IgD-negative memory B cell (primary cell): ENCODE data around the gene ANKRD28. TPM values are rescaled to one million over a fixed set of nuclear protein-coding genes. Genes with fewer than 3 reads are reported as not detected.
"Not testable (repeated sequence)": the region's sequence is repeated elsewhere in the genome, so short reads cannot be mapped to it uniquely, and the experiment has no call there.

Experiments used
- H3K27ac Mint-ChIP-seq, 3 donors: one replicate each; pipeline ENCODE4 v1.8.0; 2020 to 2022; ENCODE audit warnings: mild to moderate bottlenecking in 3 of 3, mixed read lengths in 3 of 3, moderate library complexity in 1 of 3
- H3K27me3 Mint-ChIP-seq: one replicate; pipeline ENCODE4 v1.8.0; 2021; ENCODE audit warnings: mixed read lengths
- H3K36me3 Mint-ChIP-seq: one replicate; pipeline ENCODE4 v1.8.0; 2020; ENCODE audit warnings: mild to moderate bottlenecking, mixed read lengths
- H3K4me1 Mint-ChIP-seq, 3 donors: one replicate each; pipeline ENCODE4 v1.8.0; 2020 to 2022; ENCODE audit warnings: mixed read lengths in 3 of 3, mild to moderate bottlenecking in 1 of 3
- H3K4me3 Mint-ChIP-seq, 4 donors: one replicate each; pipeline ENCODE4 v1.8.0; 2020 to 2022; ENCODE audit warnings: mild to moderate bottlenecking in 4 of 4, mixed read lengths in 4 of 4, moderate library complexity in 3 of 4
- H3K9me3 Mint-ChIP-seq, 3 donors: one replicate each; pipeline ENCODE4 v1.8.0; 2020 to 2021; ENCODE audit warnings: mixed read lengths in 3 of 3, mild to moderate bottlenecking in 1 of 3
- polyA plus RNA-seq: library from polyadenylated mRNA; unstranded; fragments of 300-500 nt; fragmentation: Illumina TruSeq; gene quantifications from one replicate; pipeline ENCODE4 v1.2.3, GENCODE V29; 2021

The ANKRD28 gene
- polyA plus RNA-seq, result 8.8 TPM

DNA sequence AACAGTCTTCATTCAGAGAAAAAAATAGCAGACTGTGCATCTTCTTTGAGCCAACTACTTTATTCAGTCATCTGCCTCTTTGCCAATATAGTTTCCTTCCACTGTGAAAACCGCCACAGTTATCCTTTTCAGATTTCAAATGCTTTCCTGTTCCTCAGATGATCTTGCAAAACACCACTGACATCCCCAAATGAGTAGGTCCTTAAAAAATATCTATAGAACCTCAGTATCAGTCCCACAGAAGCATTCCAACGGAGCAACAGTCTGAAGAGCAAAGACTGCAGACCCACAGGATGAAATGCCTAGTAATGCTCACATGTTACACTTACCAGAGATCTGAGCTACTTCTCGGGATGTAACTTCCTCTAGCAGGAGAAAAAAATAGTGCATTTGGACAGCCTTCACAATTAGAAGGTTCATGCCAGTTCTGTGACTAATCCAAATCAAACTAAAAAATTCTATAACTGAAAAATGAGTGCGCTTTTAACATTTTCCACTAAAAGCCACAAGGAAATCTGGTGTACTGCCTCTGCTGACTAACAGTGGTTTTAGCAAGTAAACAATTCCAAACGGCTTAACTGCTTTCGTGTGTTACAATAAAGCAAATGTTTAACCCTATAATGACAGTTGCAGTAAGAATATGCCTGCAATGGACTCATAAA lies at the start of gene ANKRD28:
Gene ANKRD28, minus strand, starts transcription at position 338 of the 662 bp plus-strand sequence. CDS start 1,458 bp downstream, outside the sequence.
- H3K27ac Mint-ChIP-seq, result peak within 1 kb of the TSS; percentile 51 to 93 (median 72)

DNA sequence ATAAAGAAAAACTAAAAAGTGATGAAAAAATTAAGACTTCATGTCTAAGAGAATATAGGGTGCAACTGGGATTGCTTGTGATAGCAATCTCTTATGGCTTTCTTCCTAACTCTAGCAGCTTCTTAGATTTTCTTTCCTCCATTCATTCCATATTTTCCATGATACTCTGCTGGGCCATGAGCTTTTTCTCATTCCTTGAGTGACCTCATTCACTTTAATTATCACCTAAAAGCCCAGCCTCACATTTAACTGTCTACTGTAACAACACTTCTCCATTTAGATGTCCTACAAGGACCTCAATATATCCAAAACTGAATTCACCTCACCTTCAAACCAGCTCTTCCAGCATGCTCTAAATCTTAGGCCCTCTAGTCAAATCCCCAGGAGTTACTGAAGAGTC lies 49.5 kb upstream of the ANKRD28 start:
- Mint-ChIP-seq H3K27ac (no peak overlapping the region), H3K36me3 (peaks cover 14% of the 10 kb centered on the region), H3K9me3 (no peaks in the 10 kb centered on the region), H3K27me3 (no peaks in the 10 kb centered on the region), H3K4me3 (no peak overlapping the region), H3K4me1 (peaks cover 22 to 39% (median 34%) of the 10 kb centered on the region in 3 donors)

More for the DNA sequence above, at the start of gene ANKRD28:
- no peaks in the 10 kb centered on the region for H3K9me3 Mint-ChIP-seq
- H3K4me1 Mint-ChIP-seq, result peaks cover 47 to 72% (median 56%) of the 10 kb centered on the region in 3 donors
- H3K36me3 Mint-ChIP-seq, result peaks cover 13% of the 10 kb centered on the region
- no peaks in the 10 kb centered on the region for H3K27me3 Mint-ChIP-seq
- H3K4me3 Mint-ChIP-seq, result peak within 1 kb of the TSS; percentile 18 to 86 (median 72)

DNA sequence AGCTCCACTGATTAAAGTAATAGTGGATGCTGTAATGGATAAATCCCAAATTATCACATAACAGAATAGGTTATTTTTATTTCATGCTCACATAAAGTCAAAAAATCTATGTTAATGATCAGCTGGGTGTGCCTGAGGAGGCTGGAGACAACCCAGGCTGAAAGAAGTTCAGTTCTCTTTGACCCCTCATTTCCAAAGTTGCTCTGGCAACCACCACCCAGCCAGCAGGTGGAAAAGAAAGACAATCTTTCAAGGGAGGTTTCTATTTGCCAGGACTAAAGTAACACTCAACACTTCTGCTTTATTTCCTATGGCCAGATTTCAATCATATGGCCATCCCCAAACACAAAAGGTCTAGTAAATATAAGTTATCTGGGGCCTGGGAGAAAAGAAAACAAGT lies 48.8 kb upstream of the ANKRD28 start:
- H3K36me3 Mint-ChIP-seq, result peaks cover 12% of the 10 kb centered on the region

DNA sequence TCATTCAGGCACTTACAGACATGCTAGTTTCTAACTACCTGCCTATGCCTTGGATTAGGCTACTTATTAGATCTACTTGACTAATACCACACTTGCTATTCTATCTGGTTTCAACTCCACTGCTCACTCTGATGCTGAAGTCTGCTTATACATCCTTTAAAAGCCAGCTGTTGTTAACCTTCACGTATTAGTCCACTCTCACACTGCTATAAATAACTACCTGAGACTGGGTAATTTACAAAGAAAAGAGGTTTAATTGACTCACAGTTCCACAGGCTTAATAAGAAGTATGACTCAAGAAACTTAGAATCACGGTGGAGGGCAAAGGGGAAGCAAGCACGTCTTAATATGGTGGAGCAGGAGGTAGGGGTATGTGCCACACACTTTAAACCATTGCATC lies 47.7 kb upstream of the ANKRD28 start:
- H3K36me3 Mint-ChIP-seq, result peaks cover 12% of the 10 kb centered on the region
- H3K27me3 Mint-ChIP-seq, result no peaks in the 10 kb centered on the region
- peaks cover 26 to 43% (median 32%) of the 10 kb centered on the region in 3 donors for H3K4me1 Mint-ChIP-seq
- peaks cover 4 to 6% (median 5%) of the 10 kb centered on the region in 3 donors for H3K9me3 Mint-ChIP-seq
- H3K27ac Mint-ChIP-seq, result no peak overlapping the region
- H3K4me3 Mint-ChIP-seq, result no peak overlapping the region

More for the DNA sequence above, 48.8 kb upstream of the ANKRD28 start:
- peaks cover 0 to under 1% (median 0%) of the 10 kb centered on the region in 3 donors for H3K9me3 Mint-ChIP-seq
- peaks cover 22 to 39% (median 34%) of the 10 kb centered on the region in 3 donors for H3K4me1 Mint-ChIP-seq
- H3K27ac Mint-ChIP-seq, result no peak overlapping the region
- no peak overlapping the region for H3K4me3 Mint-ChIP-seq
- no peaks in the 10 kb centered on the region for H3K27me3 Mint-ChIP-seq

DNA sequence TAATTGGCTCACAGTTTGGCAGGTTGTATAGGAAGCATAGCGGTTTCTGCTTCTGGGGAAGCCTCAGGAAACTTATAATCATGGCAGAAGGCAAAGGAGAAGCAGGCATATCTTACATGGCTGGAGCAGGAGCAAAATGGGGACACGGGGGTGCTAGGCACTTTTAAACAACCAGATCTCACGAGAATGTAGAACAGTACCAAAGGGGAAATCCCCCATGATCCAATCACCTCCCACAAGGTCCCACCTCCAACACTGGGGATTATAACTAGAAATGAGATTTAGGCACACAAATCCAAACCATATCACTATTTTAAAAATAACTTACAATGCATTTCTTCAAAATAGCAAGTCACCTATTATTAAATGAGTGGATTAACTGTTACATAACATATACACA lies 47.1 kb upstream of the ANKRD28 start:
- H3K9me3 Mint-ChIP-seq, result peaks cover 6 to 9% (median 6%) of the 10 kb centered on the region in 3 donors
- peaks cover 8% of the 10 kb centered on the region for H3K36me3 Mint-ChIP-seq
- no peaks in the 10 kb centered on the region for H3K27me3 Mint-ChIP-seq
- no peak overlapping the region for H3K27ac Mint-ChIP-seq
- H3K4me3 Mint-ChIP-seq, result no peak overlapping the region
- H3K4me1 Mint-ChIP-seq, result peaks cover 26 to 47% (median 33%) of the 10 kb centered on the region in 3 donors

DNA sequence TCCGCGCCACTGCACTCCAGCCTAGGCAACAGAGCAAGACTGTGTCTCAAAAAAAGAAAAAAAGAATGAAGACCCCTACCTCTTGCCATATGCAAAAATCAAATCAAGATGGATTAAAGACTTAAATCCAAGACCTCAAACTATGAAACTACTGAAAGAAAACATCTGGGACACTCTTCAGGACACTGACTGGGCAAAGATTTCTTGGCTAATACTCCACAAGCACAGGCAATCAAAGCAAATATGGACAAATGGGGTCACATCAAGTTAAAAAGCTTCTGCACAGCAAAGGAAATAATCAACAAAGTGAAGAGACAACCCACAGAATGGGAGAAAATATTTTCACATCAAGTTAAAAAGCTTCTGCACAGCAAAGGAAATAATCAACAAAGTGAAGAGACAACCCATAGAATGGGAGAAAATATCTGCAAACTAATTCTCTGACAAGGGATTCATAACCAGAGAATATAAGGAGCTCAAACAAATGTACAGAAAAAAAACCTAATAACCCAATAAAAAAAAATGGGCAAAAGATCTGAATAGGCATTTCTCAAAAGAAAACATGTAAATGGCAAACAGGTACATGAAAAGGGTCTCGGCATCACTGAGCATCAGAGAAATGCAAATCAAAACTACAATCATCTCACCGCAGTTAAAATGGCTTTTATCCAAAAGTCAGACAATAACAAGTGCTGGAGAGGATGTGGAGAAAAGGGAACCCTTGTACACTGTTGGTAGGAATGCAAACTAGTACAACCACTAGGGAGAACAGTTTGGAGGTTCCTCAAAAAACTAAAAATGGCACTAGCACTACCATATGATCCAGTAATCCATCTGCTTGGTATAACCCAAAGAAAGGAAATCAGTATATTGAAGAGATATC lies 43.6 kb upstream of the ANKRD28 start:
- peaks cover 16% of the 10 kb centered on the region for H3K36me3 Mint-ChIP-seq
- not testable (repeated sequence) for H3K4me3 Mint-ChIP-seq, H3K27me3 Mint-ChIP-seq, H3K27ac Mint-ChIP-seq
- peaks cover 6 to 16% (median 9%) of the 10 kb centered on the region in 3 donors for H3K9me3 Mint-ChIP-seq
- peaks cover 31 to 53% (median 32%) of the 10 kb centered on the region in 3 donors for H3K4me1 Mint-ChIP-seq

DNA sequence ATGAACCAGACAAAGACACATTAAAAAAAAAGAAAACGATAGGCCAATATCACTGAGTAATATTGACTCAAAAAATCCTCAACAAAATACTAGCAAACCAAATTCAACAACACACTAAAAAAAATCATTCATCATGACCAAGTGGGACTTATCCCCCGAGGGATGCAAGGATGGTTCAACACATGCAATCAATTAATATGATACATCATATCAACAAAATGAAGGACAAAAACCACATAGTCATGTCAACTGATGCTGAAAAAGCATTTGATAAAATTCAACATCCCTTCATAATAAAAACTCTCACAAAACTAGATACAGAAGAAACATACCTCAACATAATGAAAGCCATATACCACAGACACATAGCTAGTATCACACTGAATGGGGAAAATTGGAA lies 41.8 kb upstream of the ANKRD28 start:
- Mint-ChIP-seq H3K27ac (no peak overlapping the region), H3K27me3 (no peaks in the 10 kb centered on the region), H3K4me1 (peaks cover 18 to 38% (median 24%) of the 10 kb centered on the region in 3 donors), H3K4me3 (no peak overlapping the region), H3K9me3 (peaks cover 6 to 16% (median 9%) of the 10 kb centered on the region in 3 donors), H3K36me3 (peaks cover 13% of the 10 kb centered on the region)

DNA sequence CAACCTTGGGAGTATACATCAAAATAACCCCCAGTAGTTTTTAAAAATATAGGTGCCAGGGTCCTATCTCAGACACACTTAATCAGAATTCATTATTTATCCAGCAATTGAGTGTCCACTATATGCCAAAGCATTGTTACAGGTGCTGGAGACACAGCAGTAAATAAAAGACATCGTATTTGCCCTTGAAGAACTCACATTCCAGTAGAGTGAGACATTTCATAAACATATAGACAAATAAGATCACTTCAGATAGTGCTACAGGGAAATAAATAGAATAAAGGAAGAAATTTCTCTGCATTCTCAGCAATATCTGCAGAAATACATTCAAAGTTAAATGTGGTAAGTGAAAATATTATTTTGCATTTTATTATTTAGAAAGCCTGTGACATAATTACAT lies 34.1 kb upstream of the ANKRD28 start:
- Mint-ChIP-seq H3K4me1 (peaks cover 7 to 16% (median 8%) of the 10 kb centered on the region in 3 donors), H3K4me3 (no peak overlapping the region), H3K9me3 (no peaks in the 10 kb centered on the region), H3K27me3 (no peaks in the 10 kb centered on the region), H3K36me3 (peaks cover 2% of the 10 kb centered on the region), H3K27ac (no peak overlapping the region)

DNA sequence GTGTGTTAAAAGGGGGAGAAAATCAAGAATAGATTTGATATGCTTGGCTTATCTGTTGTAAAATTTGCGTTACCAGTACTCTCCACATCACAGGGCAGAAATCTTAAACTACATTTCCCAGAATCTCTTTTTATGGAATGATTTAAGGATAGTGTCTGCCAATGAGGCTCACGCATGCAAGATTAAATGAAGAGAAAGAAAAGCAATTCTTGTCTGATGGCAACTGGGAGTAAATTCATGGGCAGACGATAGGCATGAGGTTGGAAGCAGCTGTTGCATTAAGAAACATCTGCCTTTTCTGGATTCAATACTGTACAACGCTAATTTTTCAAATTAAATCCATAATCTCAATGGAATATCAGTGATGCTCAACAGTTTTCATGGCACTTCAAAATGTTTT lies 27.2 kb upstream of the ANKRD28 start:
- Mint-ChIP-seq H3K4me3 (no peak overlapping the region), H3K4me1 (peaks cover 27 to 43% (median 34%) of the 10 kb centered on the region in 3 donors), H3K27me3 (no peaks in the 10 kb centered on the region), H3K36me3 (peaks cover 12% of the 10 kb centered on the region), H3K9me3 (no peaks in the 10 kb centered on the region), H3K27ac (no peak overlapping the region)

DNA sequence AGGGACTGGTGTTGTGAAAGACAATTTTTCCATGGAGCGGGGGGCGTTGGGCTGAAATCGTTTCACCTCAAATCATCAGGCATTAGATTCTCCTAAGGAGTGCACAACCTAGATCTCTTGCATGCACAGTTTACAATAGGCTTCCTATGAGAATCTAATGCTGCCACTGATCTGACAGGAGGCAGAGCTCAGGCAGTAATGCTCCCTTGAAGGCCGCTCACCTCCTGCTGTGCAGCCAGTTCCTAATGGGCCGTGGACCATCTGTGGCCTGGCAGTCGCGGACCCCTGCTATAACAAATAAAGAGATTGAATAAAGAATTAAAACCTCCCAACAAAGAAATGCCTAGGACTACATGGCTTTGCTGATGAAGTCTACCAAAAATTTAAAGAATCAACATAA lies 25.3 kb upstream of the ANKRD28 start:
- Mint-ChIP-seq H3K9me3 (no peaks in the 10 kb centered on the region), H3K27me3 (no peaks in the 10 kb centered on the region), H3K27ac (no peak overlapping the region), H3K4me1 (peaks cover 30 to 60% (median 42%) of the 10 kb centered on the region in 3 donors), H3K4me3 (no peak overlapping the region), H3K36me3 (peaks cover 12% of the 10 kb centered on the region)

DNA sequence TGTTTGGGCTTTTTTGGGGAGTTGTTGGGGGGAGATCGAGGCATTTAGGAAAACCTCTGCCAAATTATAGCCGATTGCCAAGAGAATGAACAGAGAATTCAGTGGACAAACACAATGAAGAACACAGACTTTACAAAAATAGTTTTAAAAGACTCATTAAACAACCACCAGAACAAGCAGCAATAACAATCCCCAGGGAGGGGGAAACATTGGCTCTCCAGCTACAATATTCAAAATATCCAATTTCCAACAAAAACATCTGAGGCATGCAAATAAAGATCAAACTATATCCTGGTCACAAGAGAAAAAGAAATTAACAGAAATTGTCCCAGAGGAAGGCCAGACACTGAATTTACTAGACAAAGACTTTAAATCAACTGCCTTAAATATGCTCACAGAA lies 24.5 kb upstream of the ANKRD28 start:
- no peak overlapping the region for H3K27ac Mint-ChIP-seq
- H3K4me3 Mint-ChIP-seq, result no peak overlapping the region
- H3K36me3 Mint-ChIP-seq, result peaks cover 12% of the 10 kb centered on the region
- no peaks in the 10 kb centered on the region for H3K27me3 Mint-ChIP-seq
- H3K4me1 Mint-ChIP-seq, result peaks cover 29 to 61% (median 44%) of the 10 kb centered on the region in 3 donors
- no peaks in the 10 kb centered on the region for H3K9me3 Mint-ChIP-seq

DNA sequence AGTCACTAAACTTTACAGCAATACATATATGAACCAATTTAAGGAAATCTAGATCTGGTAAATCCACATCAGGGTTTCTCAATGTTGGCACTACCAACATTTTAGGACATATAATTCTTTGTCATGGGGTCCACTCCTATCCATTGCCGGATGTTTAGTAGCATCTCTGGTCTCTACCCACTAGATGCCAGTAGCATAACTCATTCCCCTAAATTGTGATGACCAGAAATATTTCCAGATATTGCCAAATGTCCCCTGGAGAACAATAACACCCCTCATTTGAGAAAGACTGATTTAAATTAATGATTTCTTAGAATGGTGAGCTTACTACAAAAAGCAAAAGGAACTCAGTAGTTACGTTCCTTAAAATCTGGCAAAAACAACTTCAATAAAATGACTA lies 23.1 kb upstream of the ANKRD28 start:
- H3K4me3 Mint-ChIP-seq, result no peak overlapping the region
- peaks cover 10% of the 10 kb centered on the region for H3K36me3 Mint-ChIP-seq
- peaks cover 24 to 59% (median 45%) of the 10 kb centered on the region in 3 donors for H3K4me1 Mint-ChIP-seq
- H3K27me3 Mint-ChIP-seq, result no peaks in the 10 kb centered on the region
- no peak overlapping the region for H3K27ac Mint-ChIP-seq
- no peaks in the 10 kb centered on the region for H3K9me3 Mint-ChIP-seq

DNA sequence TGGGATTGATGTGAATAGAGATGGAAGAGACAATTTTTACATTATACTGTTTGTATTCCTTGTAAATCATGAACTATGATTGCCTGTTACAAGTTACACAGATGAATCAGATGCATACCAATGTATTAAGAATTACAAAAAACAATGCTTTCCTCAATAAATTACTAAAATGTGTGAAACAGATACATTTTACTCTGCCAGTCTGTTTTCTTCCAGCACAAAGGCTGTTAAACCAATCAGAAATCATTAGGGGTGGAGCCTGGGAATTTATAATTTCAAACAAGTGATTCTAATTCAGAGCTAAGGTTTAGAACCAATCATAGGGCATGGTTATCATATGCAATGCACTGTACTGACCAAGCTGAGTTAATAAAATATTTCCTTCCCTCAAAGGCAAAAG lies 21.8 kb upstream of the ANKRD28 start:
- Mint-ChIP-seq H3K4me3 (no peak overlapping the region), H3K27ac (no peak overlapping the region), H3K27me3 (no peaks in the 10 kb centered on the region), H3K36me3 (peaks cover 2% of the 10 kb centered on the region), H3K9me3 (no peaks in the 10 kb centered on the region), H3K4me1 (peaks cover 22 to 57% (median 42%) of the 10 kb centered on the region in 3 donors)

DNA sequence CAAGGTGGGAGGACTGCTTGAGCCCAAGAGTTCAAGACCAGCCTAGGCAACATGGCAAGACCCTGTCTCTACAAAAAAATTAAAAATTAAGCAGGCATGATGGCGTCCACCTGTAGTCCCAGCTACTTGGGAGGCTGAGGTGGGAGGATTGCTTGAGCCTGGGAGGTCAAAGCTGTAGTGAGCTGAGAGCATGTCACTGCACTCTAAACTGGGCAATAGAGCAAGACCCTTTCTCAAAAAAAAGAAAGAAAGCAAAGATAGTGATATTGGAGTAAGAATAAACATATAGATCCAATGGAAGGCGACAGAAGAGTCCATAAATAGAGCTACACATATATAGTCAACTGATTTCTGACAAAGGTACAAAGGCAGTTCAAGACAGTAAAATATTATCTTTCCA lies 21.3 kb upstream of the ANKRD28 start:
- H3K9me3 Mint-ChIP-seq, result no peaks in the 10 kb centered on the region
- H3K36me3 Mint-ChIP-seq, result peaks cover 2% of the 10 kb centered on the region
- H3K27ac Mint-ChIP-seq, result no peak overlapping the region
- H3K4me1 Mint-ChIP-seq, result peaks cover 22 to 57% (median 42%) of the 10 kb centered on the region in 3 donors
- no peaks in the 10 kb centered on the region for H3K27me3 Mint-ChIP-seq
- H3K4me3 Mint-ChIP-seq, result no peak overlapping the region

DNA sequence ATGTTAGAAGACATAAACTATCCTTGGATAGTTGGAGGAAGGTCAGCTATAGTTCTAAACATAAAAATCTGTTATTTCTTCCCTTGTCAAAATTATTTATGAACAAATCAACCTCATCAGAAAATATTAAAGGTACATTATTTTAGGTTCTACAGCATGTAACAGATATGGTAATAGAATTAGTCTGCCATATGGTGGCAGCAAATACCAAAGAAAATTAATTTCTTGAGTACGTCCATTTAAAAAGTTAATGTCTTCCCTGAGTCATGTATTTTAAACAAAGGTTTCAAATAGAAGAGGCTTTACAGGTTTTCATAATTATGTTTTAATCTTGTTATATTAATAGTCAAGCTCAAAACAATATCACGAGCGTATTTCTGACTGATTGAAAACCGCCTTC lies 17.9 kb upstream of the ANKRD28 start:
- no peaks in the 10 kb centered on the region for H3K9me3 Mint-ChIP-seq
- H3K27me3 Mint-ChIP-seq, result no peaks in the 10 kb centered on the region
- peaks cover 16 to 40% (median 31%) of the 10 kb centered on the region in 3 donors for H3K4me1 Mint-ChIP-seq
- H3K4me3 Mint-ChIP-seq, result no peak overlapping the region
- H3K27ac Mint-ChIP-seq, result peak overlapping the region in 1 of 3 donors; percentile 81
- peaks cover 1% of the 10 kb centered on the region for H3K36me3 Mint-ChIP-seq
